GM21381 (cell line): ENCODE data around the gene IL15.

Experiments
- ATAC-seq: cut with Tn5 transposase; IDR thresholded peaks from one replicate; pipeline ENCODE4 v1.9.1; 2021; ENCODE audit warnings: mild to moderate bottlenecking, moderate library complexity; ENCODE audit not compliant: unreplicated experiment

The IL15 gene

DNA sequence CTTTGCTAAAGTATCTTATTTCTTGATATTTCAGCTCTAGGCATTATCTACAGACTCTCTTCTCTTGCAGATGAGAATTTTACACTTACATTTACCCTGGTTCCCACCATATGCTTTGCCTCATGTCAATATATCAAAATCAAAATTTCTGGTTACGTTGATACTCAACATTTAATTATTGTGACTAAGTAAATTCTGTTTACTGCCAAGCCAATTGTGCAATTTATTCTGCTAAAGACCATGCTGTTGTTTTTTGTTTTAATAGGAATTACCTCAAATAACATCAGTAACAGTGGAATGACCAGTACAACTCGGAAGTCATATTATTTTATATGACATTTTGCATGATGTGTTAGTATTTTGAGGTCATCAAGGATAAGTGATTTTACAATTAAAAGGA is 125.5 kb downstream of the IL15 start:
- ATAC-seq = no peak

DNA sequence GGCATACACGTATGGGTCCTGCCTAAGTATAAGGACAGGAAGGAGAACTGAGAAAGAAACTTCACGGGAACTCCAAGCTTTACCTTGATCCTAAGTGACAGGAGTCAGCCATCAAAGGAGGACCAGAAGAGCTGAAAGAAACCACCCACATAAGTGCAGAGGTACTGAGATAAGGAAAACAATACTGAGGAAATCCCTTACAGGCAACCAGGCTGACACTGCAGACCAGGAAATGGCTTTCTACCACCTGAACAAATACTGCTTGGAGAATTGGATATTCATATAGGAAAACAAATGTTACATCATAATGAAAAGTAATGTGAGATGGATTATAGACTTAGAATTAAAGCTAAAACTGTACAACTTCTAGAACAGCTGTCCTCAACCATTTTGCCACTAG is 127.0 kb downstream of the IL15 start:
- no peak for ATAC-seq

DNA sequence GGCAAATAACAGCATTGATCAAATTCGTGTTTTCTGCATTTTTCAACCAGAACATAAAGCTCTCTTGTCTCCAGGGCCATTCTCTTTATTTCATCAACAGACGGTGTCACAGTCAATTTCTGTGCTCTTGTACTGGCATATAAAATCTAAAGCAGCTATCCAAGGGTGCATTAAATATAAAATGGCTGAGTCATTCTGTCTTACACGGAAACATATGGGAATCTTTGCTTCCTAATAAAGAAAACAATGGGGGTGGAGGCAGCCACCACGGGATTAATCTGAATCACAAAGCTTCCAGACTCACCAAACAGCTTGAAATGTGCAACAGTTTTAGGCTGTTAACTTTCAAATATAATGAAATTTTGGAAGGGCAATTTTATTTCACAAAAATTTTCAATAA is 132.6 kb downstream of the IL15 start:
- ATAC-seq = no peak

DNA sequence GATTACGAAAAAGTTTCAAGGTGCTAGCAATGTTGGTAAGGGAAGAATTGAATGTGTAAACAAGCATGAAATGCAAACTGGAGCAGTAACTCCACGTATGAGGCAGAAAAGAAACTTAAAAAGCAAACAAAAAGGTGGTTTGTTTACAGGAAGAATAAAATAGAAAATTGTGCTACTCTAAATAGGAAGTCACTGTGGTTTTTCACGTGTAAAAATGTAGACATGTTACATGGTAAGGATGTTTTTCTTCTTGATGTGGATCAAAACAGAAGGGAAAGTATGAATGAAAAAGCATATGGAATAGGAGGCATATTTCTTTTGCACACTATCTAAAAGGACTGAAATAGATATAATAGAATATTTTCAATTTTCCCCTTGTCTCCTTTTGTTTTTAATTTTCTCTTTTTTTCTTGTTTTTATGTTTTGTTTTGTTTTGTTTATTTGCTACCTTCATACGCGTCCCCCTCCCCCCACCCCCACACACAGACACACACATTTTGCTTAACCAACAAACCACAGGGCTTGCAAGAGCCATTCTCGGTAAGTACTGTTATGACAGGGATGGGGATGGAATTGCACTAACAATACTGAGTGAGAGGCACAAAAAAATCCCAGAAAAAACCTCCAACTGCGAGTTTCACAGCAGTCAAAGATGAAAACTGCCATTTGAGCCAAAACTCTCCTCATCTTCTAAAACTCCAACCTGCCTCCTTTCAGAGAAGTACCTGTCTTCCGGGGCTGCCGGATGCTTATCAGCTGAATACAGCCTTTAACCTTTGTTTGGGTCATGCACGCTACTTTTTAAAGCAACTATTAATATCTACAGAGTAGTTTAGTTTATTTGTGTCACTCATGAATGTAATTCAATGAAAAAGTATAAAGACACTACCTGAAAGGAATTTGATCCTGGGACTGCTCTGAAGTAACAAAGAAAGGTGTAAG is 135.8 kb downstream of the IL15 start:
- peak; percentile 83 for ATAC-seq

DNA sequence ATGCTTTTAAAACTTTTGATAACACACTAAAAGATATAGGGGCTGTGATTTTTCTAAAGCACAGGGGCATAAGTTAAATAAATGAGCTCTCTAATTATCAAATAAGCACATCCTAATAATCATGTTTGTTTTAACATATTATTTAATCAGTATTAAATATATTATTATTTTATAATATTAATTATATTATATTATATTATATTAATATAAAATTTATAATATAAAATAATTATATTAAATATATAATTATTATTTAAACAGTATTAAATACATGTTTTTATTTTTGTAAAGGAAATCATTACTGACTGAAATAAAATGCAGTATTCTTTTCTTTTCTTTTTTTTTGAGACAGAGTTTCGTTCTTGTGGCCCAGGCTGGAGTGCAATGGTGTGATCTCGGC is 136.5 kb downstream of the IL15 start:
- ATAC-seq = no peak

DNA sequence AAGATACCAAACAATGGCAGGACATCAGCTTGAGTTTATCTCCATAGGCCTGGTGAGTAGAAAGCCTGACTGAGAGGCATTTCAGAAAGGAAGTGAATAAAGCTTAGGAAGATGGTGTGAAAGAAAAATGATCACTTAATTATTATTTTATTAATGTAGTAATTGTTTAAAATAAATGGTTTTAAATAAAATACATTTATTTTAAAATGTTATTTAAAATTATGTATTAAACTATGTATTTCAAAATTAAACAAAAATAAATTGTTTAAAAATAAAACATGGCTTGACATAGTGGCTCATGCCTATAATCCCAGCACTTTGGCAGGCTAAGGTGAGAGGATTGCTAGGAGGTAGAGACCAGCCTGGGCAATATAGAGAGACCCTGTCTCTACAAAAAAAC is 145.8 kb downstream of the IL15 start:
- no peak for ATAC-seq
